ENCODE results near the gene SEM1.
"Not testable (repeated sequence)": the region's sequence is repeated elsewhere in the genome, so short reads cannot be mapped to it uniquely, and the experiment has no call there.

SEM1 gene

GRCh38 chr7:96658022-96658412 is 51.6 kb downstream of the SEM1 start:
- DNase-seq, result no peak

- no peak for DNase-seq
Observed at GRCh38 chr7:96657347-96658021, 52.2 kb downstream of the SEM1 start.

- DNase-seq, result no peak
Observed at GRCh38 chr7:96655956-96656355, 53.7 kb downstream of the SEM1 start.

- DNase-seq, result no peak
Observed at GRCh38 chr7:96654630-96655188, 54.9 kb downstream of the SEM1 start.

- no peak for DNase-seq
Observed at GRCh38 chr7:96649981-96650380, 59.7 kb downstream of the SEM1 start.

- DNase-seq, result no peak
Observed at GRCh38 chr7:96648784-96649183, 60.9 kb downstream of the SEM1 start.

- DNase-seq, result no peak
Observed at GRCh38 chr7:96647733-96648132, 61.9 kb downstream of the SEM1 start.

GRCh38 chr7:96645084-96645483 is 64.6 kb downstream of the SEM1 start:
- DNase-seq, result no peak

- not testable (repeated sequence) for DNase-seq
Observed at GRCh38 chr7:96643436-96643835, 66.2 kb downstream of the SEM1 start.

- no peak for DNase-seq
Observed at GRCh38 chr7:96640054-96640453, 69.6 kb downstream of the SEM1 start.

Measured in activated gamma-delta T cell treated with Interleukin-2 at 50 U/mL for 16 hours (primary cell).